Adrenal gland (tissue), 5 donors: ENCODE results near the gene TBX1.

Experiments used
- POLR2A ChIP-seq, 2 donors: fragments of 450-650 bp; IDR thresholded peaks; one replicate each; pipeline ENCODE4 v1.6.1; 2017; ENCODE audit warnings: antibody characterized with exemption in 2 of 2, mild to moderate bottlenecking in 2 of 2, moderate library complexity in 1 of 2
- TF ChIP-seq, protein P1 (sequence below), 6 experiments: fragments of 450-650 bp in 4 of 6; fragments of 200-600 bp in 2 of 6; sonication (generic) in 1 of 6; IDR thresholded peaks; 1 replicate in 5 of 6; 2 replicates in 1 of 6; pipeline versions ENCODE4 v1.5.1 to v1.8.0; 2016 to 2021; ENCODE audit warnings: antibody characterized with exemption in 6 of 6, mild to moderate bottlenecking in 2 of 6, moderate library complexity in 1 of 6
- donor health status: DM: no; HTN: no; CAD: no.

- TF ChIP-seq, protein P1, sequence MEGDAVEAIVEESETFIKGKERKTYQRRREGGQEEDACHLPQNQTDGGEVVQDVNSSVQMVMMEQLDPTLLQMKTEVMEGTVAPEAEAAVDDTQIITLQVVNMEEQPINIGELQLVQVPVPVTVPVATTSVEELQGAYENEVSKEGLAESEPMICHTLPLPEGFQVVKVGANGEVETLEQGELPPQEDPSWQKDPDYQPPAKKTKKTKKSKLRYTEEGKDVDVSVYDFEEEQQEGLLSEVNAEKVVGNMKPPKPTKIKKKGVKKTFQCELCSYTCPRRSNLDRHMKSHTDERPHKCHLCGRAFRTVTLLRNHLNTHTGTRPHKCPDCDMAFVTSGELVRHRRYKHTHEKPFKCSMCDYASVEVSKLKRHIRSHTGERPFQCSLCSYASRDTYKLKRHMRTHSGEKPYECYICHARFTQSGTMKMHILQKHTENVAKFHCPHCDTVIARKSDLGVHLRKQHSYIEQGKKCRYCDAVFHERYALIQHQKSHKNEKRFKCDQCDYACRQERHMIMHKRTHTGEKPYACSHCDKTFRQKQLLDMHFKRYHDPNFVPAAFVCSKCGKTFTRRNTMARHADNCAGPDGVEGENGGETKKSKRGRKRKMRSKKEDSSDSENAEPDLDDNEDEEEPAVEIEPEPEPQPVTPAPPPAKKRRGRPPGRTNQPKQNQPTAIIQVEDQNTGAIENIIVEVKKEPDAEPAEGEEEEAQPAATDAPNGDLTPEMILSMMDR (IDR thresholded peaks at IDR 0.05) = no peak
- TF ChIP-seq POLR2A (IDR thresholded peaks at IDR 0.05) = no peak
These were observed 40.9 kb downstream of the TBX1 start for GRCh38 chr22:19801340-19802000.
